HG03066 (cell line): Measurements from ENCODE around the gene OR5K4.

Source experiments
- ATAC-seq: cut with Tn5 transposase; IDR thresholded peaks from one replicate; pipeline ENCODE4 v1.9.1; 2021; ENCODE audit warnings: low read depth; ENCODE audit not compliant: unreplicated experiment

OR5K4 gene, protein sequence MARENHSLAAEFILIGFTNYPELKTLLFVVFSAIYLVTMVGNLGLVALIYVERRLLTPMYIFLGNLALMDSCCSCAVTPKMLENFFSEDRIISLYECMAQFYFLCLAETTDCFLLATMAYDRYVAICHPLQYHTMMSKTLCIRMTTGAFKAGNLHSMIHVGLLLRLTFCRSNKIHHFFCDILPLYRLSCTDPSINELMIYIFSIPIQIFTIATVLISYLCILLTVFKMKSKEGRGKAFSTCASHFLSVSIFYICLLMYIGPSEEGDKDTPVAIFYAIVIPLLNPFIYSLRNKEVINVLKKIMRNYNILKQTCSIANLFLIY

DNA sequence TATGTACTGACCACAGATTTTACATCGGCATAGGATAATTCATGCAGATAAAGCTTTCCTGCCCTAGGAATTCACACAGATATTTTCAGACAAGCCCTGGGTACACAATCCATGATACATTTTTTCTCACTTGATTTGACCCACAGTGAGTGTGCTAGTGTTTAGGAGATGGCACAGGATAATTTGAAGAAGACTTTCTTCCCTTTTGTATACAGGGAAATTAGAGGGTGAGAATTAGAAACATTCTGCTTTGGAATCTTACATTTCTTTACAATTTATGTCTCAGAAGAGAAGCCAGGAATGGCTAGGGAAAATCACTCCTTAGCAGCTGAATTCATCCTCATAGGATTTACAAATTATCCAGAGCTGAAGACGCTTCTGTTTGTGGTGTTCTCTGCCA lies at the start of gene OR5K4:
TSS of gene OR5K4 (plus strand) at position 301 of the 400 bp plus-strand sequence. CDS start at position 301, 0 bp downstream.
- no peak for ATAC-seq

- no peak for ATAC-seq
Measured at GRCh38 chr3:98322101-98322500, 31.6 kb upstream of the OR5K4 start.

DNA sequence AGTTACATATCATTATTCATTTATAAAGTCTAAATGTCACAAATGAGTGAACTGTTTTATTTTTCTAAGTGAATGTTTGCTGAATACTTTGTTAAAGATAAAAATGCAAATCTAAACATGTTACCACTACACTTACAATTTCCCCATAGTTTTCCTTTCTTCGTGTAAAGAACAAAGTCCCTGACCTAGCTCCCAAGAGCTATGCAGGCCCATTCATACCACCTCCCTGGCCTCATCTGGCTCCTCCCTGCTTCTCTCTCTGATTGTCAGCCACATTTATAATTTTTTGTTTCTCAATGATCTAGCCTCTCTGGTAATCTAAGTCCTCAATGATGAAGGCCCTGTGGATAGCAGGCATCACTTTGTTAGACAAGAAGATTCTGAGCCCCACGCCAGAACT lies 31.0 kb upstream of the OR5K4 start:
- ATAC-seq, result no peak

DNA sequence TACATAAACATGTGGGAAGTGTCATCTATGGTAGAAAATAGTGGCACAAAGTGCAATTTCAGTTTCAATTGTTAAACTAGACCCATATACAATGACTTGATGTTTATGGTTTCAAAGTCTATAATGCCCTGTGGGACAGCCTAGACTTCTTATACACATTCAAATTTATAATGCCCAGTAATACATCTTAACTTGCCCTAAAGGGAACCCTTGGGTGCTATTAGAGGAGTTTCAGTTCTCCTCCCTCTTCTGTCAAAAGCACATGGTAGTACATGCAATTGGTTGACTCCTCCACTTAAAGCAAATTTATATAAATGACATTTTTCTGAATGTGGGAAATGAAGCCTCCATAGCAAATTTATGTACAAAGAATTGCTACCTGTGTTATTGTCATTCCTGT lies 30.2 kb upstream of the OR5K4 start:
- no peak for ATAC-seq

GRCh38 chr3:98325055-98325454 lies 28.6 kb upstream of the OR5K4 start:
- ATAC-seq, result no peak

GRCh38 chr3:98326105-98326893 lies 27.4 kb upstream of the OR5K4 start:
- no peak for ATAC-seq

GRCh38 chr3:98326945-98327344 lies 26.7 kb upstream of the OR5K4 start:
- peak; percentile 66 for ATAC-seq

- no peak for ATAC-seq
Measured at GRCh38 chr3:98328933-98329332, 24.7 kb upstream of the OR5K4 start.

- peak; percentile 68 for ATAC-seq
Measured at GRCh38 chr3:98329392-98330124, 24.1 kb upstream of the OR5K4 start.

GRCh38 chr3:98331329-98331728 lies 22.3 kb upstream of the OR5K4 start:
- ATAC-seq, result no peak

DNA sequence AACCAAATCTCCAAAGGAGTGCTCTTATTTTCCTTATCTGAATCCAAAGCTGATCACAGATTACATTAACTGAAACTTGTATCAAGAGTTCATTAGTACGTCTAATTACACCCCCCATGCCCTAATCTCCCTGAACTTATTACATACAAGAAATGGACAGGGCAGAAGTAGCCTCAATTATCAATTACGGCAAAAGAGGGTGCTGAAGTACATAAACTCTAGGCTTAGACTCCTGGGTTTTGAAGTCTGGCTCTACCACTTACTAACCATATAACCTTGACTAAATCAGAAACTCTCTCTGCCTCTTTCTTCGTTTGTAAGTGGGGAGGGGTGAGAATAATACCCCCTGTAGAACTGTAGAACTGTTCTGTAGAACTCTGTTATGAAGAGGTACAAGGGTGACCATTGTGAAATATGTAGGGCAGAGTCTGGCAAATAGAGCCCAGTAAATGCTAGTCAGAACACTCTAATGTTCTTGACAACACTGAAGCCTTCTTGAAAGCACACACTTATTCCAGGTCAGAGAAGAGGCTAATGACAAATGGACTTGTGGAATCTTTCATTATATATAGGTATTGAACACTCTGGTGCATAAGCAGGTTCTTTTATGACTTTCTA lies 19.6 kb upstream of the OR5K4 start:
- ATAC-seq, result no peak

DNA sequence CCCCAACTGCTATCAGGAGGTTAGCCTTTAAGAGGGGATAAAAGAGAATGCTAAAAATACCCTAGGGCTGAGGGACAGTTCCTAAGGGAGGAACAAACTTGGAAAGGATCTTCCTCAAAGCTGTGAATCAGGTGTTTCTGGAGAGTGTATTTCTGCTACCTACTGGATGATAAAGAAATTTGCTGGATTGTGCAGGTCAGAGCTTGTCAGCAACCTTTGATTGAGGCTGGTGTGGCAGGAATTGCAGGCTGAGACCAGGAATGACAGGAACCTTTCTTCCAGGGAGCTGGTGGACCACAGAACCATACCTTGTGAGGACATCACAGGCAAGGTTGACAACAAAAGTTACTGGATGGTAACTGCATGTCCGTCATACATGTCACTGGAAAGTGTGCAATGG lies 14.6 kb upstream of the OR5K4 start:
- no peak for ATAC-seq

DNA sequence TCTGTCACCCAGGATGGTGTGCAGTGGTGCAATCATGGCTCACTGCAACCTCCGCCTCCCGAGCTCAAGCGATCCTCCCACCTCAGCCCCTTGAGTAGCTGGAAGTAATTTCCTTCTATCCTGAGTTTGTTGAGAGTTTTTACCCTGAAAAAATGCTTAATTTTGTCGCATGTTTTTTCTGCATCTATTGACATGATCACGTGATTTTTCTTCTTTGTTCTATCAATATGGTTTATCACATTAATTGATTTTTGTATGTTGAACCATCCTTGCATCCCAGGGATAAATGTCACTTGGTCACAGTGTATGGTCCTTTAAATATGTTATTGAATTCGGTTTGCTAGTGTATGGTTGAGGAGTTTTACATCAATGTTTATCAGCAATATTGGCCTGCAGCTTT lies 11.9 kb upstream of the OR5K4 start:
- no peak for ATAC-seq

GRCh38 chr3:98343647-98344507 lies 9.8 kb upstream of the OR5K4 start:
- ATAC-seq, result no peak

DNA sequence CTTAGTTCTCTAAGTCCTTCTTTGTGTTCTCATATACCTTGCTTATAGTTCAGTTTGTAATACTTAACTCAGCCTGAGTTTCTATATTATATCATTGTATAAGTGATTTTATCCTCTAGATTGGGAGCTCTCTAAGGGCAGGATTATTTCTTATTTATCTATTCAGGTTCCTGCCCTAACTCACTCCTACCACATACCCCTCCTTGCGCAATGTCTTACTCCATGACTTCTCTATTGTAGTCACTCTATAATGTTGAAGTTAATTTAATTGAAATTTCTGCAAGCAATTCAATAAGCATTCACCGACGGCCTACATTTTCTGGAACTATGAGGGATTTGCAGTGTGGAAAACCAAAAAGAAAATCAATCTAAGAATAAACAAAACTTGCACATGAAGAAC lies 3.6 kb upstream of the OR5K4 start:
- ATAC-seq, result no peak

- no peak for ATAC-seq
Measured at GRCh38 chr3:98359250-98359649, 5.6 kb downstream of the OR5K4 start.

DNA sequence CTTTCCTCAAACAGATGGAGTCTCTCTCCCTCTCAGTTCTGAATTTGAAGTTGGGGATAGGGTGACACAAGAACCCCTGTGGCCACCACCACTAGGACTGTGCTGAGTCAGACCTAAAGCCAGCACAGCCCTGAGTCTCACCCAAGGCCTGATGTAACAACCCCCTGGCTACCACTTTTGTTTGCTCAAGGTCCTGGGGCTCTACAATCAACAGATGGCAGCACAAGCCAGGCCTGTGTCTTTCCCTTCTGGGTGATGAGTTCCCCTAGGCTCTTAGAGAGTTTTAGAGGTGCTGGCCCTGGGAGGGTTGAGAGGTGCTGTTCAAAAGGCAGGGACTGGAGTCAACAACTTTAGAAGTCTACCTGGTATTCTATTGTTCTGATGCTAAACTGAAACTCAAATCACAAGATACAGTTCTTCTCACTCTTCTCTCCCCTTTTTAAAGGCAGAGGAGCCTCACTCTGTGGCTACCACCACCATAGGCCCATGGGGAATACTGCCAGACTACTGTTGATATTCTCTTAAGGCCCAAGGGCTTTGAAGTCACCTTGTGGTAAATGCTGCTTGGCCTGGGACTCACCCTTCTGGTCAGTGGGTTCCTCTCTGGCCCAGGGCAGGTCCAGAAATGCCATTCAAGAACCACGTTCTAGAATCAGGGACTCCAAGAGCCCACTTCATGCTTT lies 6.5 kb downstream of the OR5K4 start:
- no peak for ATAC-seq

DNA sequence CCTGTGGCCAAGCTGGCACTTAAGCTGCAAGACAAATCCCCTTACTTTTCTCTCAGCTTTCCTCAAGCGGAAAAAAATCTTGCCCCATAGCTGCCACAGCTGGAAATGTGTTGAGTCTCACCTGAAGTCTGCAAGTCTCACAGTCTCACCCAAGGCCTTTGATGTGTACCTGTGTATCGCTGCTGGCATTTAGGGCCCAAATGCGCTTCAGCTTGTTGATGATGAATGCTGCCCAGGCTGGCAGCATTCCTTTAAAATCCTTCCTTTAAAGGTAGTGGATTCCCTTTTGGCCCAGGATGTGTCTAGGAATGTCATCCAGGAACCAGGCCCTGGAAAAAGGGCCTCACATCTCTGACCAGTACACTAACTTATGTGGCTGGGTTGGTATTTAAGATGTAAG lies 7.0 kb downstream of the OR5K4 start:
- no peak for ATAC-seq

GRCh38 chr3:98361289-98361688 lies 7.6 kb downstream of the OR5K4 start:
- ATAC-seq, result no peak
